Fibroblast of lung (primary cell): ENCODE results near the gene VPS45.

Source experiments
- CTCF ChIP-seq, 2 donors: IDR thresholded peaks in 1 of 2; conservative IDR thresholded peaks in 1 of 2; 1 replicate in 1 of 2; 2 replicates in 1 of 2; pipeline ENCODE4 v1.5.1; 2011 to 2012; ENCODE audit warnings: low read length in 2 of 2, control low read depth in 1 of 2, inconsistent platforms in 1 of 2, low read depth in 1 of 2, mild to moderate bottlenecking in 1 of 2
- EZH2 ChIP-seq: IDR thresholded peaks from 2 replicates; pipeline ENCODE4 v1.5.1; 2012; ENCODE audit warnings: low read length, control low read depth, mild to moderate bottlenecking; ENCODE audit errors: missing control alignments

GRCh38 chr1:150152182-150152536 is 84.6 kb downstream of the VPS45 start:
- no peak for TF ChIP-seq CTCF (conservative IDR thresholded peaks at IDR 0.05 in 1 of 2, IDR thresholded peaks at IDR 0.05 in 1 of 2; ENCODE audit: low read depth in 1 of 2, low read length in 2 of 2)
- TF ChIP-seq EZH2, result no peak
